ENCODE data around the gene PARD3. TPM values are rescaled to one million over a fixed set of nuclear protein-coding genes. Genes with fewer than 3 reads are reported as not detected.

Gene PARD3
- total RNA-seq, 1 experiment from 2014 or later, result 46.3 TPM

- H3K4me3 ChIP-seq (replicated peaks in 1 of 2; ENCODE audit: low read depth in 1 of 2, low read length in 2 of 2), result no peak overlapping the region
- H3K9me2 ChIP-seq (ENCODE audit: insufficient read depth), result no peaks in the 10 kb centered on the region
- H3K4me2 ChIP-seq (ENCODE audit: low read length), result no peak overlapping the region
- ChIA-PET CTCF (no interaction called here), POLR2A (no interaction called here), RAD21 (ENCODE audit: low non-redundant PET in 1 of 2, low total read pairs in 2 of 2, uncharacterized antibody in 2 of 2, unreplicated experiment in 2 of 2) (no interaction called here)
- no TSS peak for BruUV-seq (replicated peaks)
- H3K9ac ChIP-seq (ENCODE audit: low read length), result no peak overlapping the region
- H3K4me1 ChIP-seq (ENCODE audit: control insufficient read depth in 1 of 2, insufficient read depth in 2 of 2, low read length in 2 of 2), result peaks cover 0 to 14% of the 10 kb centered on the region in 2 experiments; a peak in 2 of 4 replicates
- no peaks in the 10 kb centered on the region for H3K9me3 ChIP-seq (ENCODE audit: control insufficient read depth in 1 of 2, insufficient read depth in 1 of 2, low read depth in 1 of 2, low read length in 2 of 2)
- ATAC-seq, result no peak
- H3K27ac ChIP-seq (ENCODE audit: low read depth, low read length), result no peak overlapping the region
- no peak overlapping the region for H2AFZ ChIP-seq (ENCODE audit: low read depth, low read length, poor library complexity, severe bottlenecking)
- H3K79me2 ChIP-seq (ENCODE audit: insufficient read depth, low read length), result no peaks in the 10 kb centered on the region
- intact Hi-C loops (cut with micrococcal nuclease), result no loop called here
- DNase-seq (ENCODE audit: low read depth, low spot score), result no peak
- no peaks in the 10 kb centered on the region for H3K36me3 ChIP-seq (ENCODE audit: control insufficient read depth in 1 of 2, insufficient read depth in 2 of 2, low read length in 2 of 2)
- H3K27me3 ChIP-seq (ENCODE audit: insufficient read depth, low read length), result no peaks in the 10 kb centered on the region
- TF ChIP-seq JUND (IDR thresholded peaks at IDR 0.05) (no peak), ZBTB33 (IDR thresholded peaks at IDR 0.05; ENCODE audit: extremely low read depth, insufficient replicate concordance, low read length) (no peak), EGR1 (IDR thresholded peaks at IDR 0.05; ENCODE audit: low read depth) (no peak), EZH2 (IDR thresholded peaks at IDR 0.05) (no peak)
- H4K20me1 ChIP-seq (ENCODE audit: insufficient read depth), result no peaks in the 10 kb centered on the region
Observed at GRCh38 chr10:34107626-34108516, 707.2 kb downstream of the PARD3 start.

GRCh38 chr10:34106356-34106885 is 708.7 kb downstream of the PARD3 start:
- ATAC-seq, result no peak
- Histone ChIP-seq H3K27ac (ENCODE audit: low read depth, low read length) (no peak overlapping the region), H3K9me2 (ENCODE audit: insufficient read depth) (no peaks in the 10 kb centered on the region), H2AFZ (ENCODE audit: low read depth, low read length, poor library complexity, severe bottlenecking) (no peak overlapping the region), H3K36me3 (ENCODE audit: control insufficient read depth in 1 of 2, insufficient read depth in 2 of 2, low read length in 2 of 2) (no peaks in the 10 kb centered on the region), H3K4me2 (ENCODE audit: low read length) (no peak overlapping the region), H3K79me2 (ENCODE audit: insufficient read depth, low read length) (no peaks in the 10 kb centered on the region), H3K4me3 (replicated peaks in 1 of 2; ENCODE audit: low read depth in 1 of 2, low read length in 2 of 2) (no peak overlapping the region), H3K4me1 (ENCODE audit: control insufficient read depth in 1 of 2, insufficient read depth in 2 of 2, low read length in 2 of 2) (peaks cover 0 to 14% of the 10 kb centered on the region in 2 experiments; a peak in 2 of 4 replicates), H3K9ac (ENCODE audit: low read length) (no peak overlapping the region), H3K27me3 (ENCODE audit: insufficient read depth, low read length) (no peaks in the 10 kb centered on the region), H4K20me1 (ENCODE audit: insufficient read depth) (no peaks in the 10 kb centered on the region), H3K9me3 (ENCODE audit: control insufficient read depth in 1 of 2, insufficient read depth in 1 of 2, low read depth in 1 of 2, low read length in 2 of 2) (no peaks in the 10 kb centered on the region)
- POLR2A ChIA-PET, result no interaction called here
- no TSS peak for BruUV-seq (replicated peaks)
- CTCF ChIA-PET, result no interaction called here
- intact Hi-C loops (cut with micrococcal nuclease), result no loop called here
- DNase-seq (ENCODE audit: low read depth, low spot score), result no peak
- TF ChIP-seq ATF3 (IDR thresholded peaks at IDR 0.05) (no peak), REST (IDR thresholded peaks at IDR 0.05; ENCODE audit: low read depth) (no peak), CBX3 (IDR thresholded peaks at IDR 0.05; ENCODE audit: low read depth) (no peak), ELF1 (IDR thresholded peaks at IDR 0.05; ENCODE audit: borderline replicate concordance, low read depth) (no peak), ZFX (IDR thresholded peaks at IDR 0.05) (no peak), SIN3A (IDR thresholded peaks at IDR 0.05; ENCODE audit: low read depth) (no peak), RAD21 (IDR thresholded peaks at IDR 0.05; ENCODE audit: low read depth) (no peak), MAX (IDR thresholded peaks at IDR 0.05) (no peak), JUND (IDR thresholded peaks at IDR 0.05) (no peak)
- RAD21 ChIA-PET (ENCODE audit: low non-redundant PET in 1 of 2, low total read pairs in 2 of 2, uncharacterized antibody in 2 of 2, unreplicated experiment in 2 of 2), result no interaction called here

Data from HCT116 (cell line).